Osteoblast (primary cell): ENCODE data around the gene ELP4. TPM values are rescaled to one million over a fixed set of nuclear protein-coding genes. Genes with fewer than 3 reads are reported as not detected.

Source experiments
- DNase-seq: peaks from one replicate; pipeline ENCODE4 v3.0.0; 2011; ENCODE audit warnings: low spot score, mixed read lengths; ENCODE audit not compliant: insufficient read length; ENCODE audit errors: missing footprints
- H2AFZ ChIP-seq: 2 replicates; pipeline ENCODE4 v1.6.0; 2011; ENCODE audit warnings: mild to moderate bottlenecking, low read length
- H3K27ac ChIP-seq: 2 replicates; pipeline ENCODE4 v1.5.1; 2011; ENCODE audit warnings: mild to moderate bottlenecking, low read depth, low read length, moderate library complexity
- H3K27me3 ChIP-seq: 2 replicates; pipeline ENCODE4 v1.6.0; 2012; ENCODE audit warnings: mild to moderate bottlenecking, control low read depth, inconsistent platforms, low read length, moderate library complexity; ENCODE audit not compliant: insufficient read depth
- H3K36me3 ChIP-seq: 2 replicates; pipeline ENCODE4 v1.5.1; 2011; ENCODE audit warnings: mild to moderate bottlenecking, low read length, control low read depth, moderate library complexity; ENCODE audit not compliant: insufficient read depth
- H3K4me1 ChIP-seq: 2 replicates; pipeline ENCODE4 v1.5.1; 2011; ENCODE audit warnings: mild to moderate bottlenecking, low read length, control low read depth, moderate library complexity; ENCODE audit not compliant: insufficient read depth
- H3K4me2 ChIP-seq: 2 replicates; pipeline ENCODE4 v1.6.0; 2011; ENCODE audit warnings: mild to moderate bottlenecking, low read length; ENCODE audit not compliant: insufficient read depth
- H3K4me3 ChIP-seq: fragments of 200-600 bp; sonication (generic); 3 replicates; pipeline ENCODE4 v1.5.1; 2012; ENCODE audit warnings: mild to moderate bottlenecking, low read length, inconsistent platforms; ENCODE audit not compliant: insufficient read depth
- H3K79me2 ChIP-seq: 2 replicates; pipeline ENCODE4 v1.6.0; 2012; ENCODE audit warnings: mild to moderate bottlenecking, low read length, control low read depth, inconsistent platforms; ENCODE audit not compliant: insufficient read depth
- H3K9me3 ChIP-seq: 2 replicates; pipeline ENCODE4 v1.5.1; 2011; ENCODE audit warnings: low read depth, low read length, control low read depth
- H4K20me1 ChIP-seq: 2 replicates; pipeline ENCODE4 v1.6.0; 2012; ENCODE audit warnings: mild to moderate bottlenecking, low read length, control low read depth; ENCODE audit not compliant: insufficient read depth
- total RNA-seq: library from RNA; depleted of rRNA; stranded (reverse); fragments of >200 nt; gene quantifications from 2 replicates; pipeline ENCODE4 v1.2.3, GENCODE V29; 2012
- TF ChIP-seq, protein P1 (sequence below): IDR thresholded peaks from 2 replicates; pipeline ENCODE4 v1.5.1; 2011; ENCODE audit warnings: mild to moderate bottlenecking, low read depth, low read length, moderate library complexity; ENCODE audit errors: extremely low read depth

The ELP4 gene
- total RNA-seq, 1 donor, result 16.3 TPM

- Histone ChIP-seq H4K20me1 (no peaks in the 10 kb centered on the region), H3K36me3 (no peaks in the 10 kb centered on the region), H3K27ac (no peak overlapping the region), H3K27me3 (no peaks in the 10 kb centered on the region), H2AFZ (no peak overlapping the region), H3K4me2 (no peak overlapping the region), H3K79me2 (no peaks in the 10 kb centered on the region), H3K4me1 (no peaks in the 10 kb centered on the region), H3K4me3 (no peak overlapping the region), H3K9me3 (no peaks in the 10 kb centered on the region)
- no peak for DNase-seq
- TF ChIP-seq, protein P1, sequence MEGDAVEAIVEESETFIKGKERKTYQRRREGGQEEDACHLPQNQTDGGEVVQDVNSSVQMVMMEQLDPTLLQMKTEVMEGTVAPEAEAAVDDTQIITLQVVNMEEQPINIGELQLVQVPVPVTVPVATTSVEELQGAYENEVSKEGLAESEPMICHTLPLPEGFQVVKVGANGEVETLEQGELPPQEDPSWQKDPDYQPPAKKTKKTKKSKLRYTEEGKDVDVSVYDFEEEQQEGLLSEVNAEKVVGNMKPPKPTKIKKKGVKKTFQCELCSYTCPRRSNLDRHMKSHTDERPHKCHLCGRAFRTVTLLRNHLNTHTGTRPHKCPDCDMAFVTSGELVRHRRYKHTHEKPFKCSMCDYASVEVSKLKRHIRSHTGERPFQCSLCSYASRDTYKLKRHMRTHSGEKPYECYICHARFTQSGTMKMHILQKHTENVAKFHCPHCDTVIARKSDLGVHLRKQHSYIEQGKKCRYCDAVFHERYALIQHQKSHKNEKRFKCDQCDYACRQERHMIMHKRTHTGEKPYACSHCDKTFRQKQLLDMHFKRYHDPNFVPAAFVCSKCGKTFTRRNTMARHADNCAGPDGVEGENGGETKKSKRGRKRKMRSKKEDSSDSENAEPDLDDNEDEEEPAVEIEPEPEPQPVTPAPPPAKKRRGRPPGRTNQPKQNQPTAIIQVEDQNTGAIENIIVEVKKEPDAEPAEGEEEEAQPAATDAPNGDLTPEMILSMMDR, result no peak
Measured at GRCh38 chr11:31521497-31522150, 12.1 kb downstream of the ELP4 start.

DNA sequence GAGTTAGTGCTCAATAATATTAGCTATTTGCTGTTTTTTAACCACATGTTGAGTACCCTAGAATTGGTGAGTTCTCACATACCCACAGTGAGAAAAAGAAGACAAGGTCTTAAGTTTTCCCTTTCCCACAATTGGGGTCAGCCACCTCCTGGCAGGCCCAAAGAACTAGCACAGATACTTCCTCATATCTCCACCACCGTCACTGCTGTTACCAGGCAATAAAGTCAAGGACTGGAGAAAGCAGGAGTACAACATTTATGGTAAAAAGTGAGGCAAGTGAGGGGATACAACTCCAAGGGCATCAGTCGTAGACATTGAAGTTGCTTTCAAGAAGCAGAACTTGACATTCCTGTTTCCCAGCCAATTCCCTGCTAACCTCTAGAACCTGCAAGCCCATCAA lies 19.6 kb downstream of the ELP4 start:
- no peaks in the 10 kb centered on the region for H3K27me3 ChIP-seq
- H2AFZ ChIP-seq, result no peak overlapping the region
- H3K9me3 ChIP-seq, result no peaks in the 10 kb centered on the region
- no peak overlapping the region for H3K4me3 ChIP-seq
- no peak overlapping the region for H3K4me2 ChIP-seq
- H3K27ac ChIP-seq, result no peak overlapping the region
- DNase-seq, result no peak
- no peaks in the 10 kb centered on the region for H3K36me3 ChIP-seq
- TF ChIP-seq, protein P1, result no peak
- no peaks in the 10 kb centered on the region for H3K79me2 ChIP-seq
- no peaks in the 10 kb centered on the region for H4K20me1 ChIP-seq
- H3K4me1 ChIP-seq, result no peaks in the 10 kb centered on the region

DNA sequence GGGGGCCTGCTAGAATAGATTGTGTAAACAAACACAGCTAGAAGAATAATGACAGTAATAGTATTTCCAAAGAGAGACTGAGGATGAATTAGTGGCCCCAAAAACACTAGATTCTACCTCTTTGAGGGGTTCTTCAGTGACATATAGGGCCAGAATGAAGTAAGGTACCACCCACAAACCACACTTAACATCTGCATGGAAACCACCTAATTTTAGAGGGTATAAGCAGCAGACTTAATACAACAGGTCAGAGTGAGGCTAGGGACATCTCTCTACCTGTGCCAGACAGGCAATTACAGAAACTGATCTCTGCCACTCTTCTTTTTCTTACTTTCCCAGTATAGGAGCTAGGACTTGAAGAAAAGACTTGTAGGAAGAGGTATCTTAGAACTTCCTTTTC lies 20.1 kb downstream of the ELP4 start:
- no peak for DNase-seq
- Histone ChIP-seq H2AFZ (no peak overlapping the region), H4K20me1 (no peaks in the 10 kb centered on the region), H3K9me3 (no peaks in the 10 kb centered on the region), H3K4me3 (no peak overlapping the region), H3K27ac (no peak overlapping the region), H3K4me1 (no peaks in the 10 kb centered on the region), H3K79me2 (no peaks in the 10 kb centered on the region), H3K27me3 (no peaks in the 10 kb centered on the region), H3K4me2 (no peak overlapping the region), H3K36me3 (no peaks in the 10 kb centered on the region)
- TF ChIP-seq, protein P1, result no peak

- Histone ChIP-seq H3K4me3 (no peak overlapping the region), H3K9me3 (no peaks in the 10 kb centered on the region), H4K20me1 (no peaks in the 10 kb centered on the region), H3K4me2 (no peak overlapping the region), H3K27me3 (no peaks in the 10 kb centered on the region), H3K79me2 (no peaks in the 10 kb centered on the region), H3K27ac (no peak overlapping the region), H3K4me1 (no peaks in the 10 kb centered on the region), H2AFZ (no peak overlapping the region), H3K36me3 (no peaks in the 10 kb centered on the region)
- no peak for DNase-seq
- TF ChIP-seq, protein P1, result no peak
Measured at GRCh38 chr11:31531293-31531692, 21.7 kb downstream of the ELP4 start.
